ENCODE data around the gene CARMIL1. TPM values are rescaled to one million over a fixed set of nuclear protein-coding genes. Genes with fewer than 3 reads are reported as not detected.
"Not testable (repeated sequence)": the region's sequence is repeated elsewhere in the genome, so short reads cannot be mapped to it uniquely, and the experiment has no call there.

The CARMIL1 gene
- total and polyA plus RNA-seq, 4 experiments from 2014 or later = 0.08 to 3.5 (median 2.4) TPM

DNA sequence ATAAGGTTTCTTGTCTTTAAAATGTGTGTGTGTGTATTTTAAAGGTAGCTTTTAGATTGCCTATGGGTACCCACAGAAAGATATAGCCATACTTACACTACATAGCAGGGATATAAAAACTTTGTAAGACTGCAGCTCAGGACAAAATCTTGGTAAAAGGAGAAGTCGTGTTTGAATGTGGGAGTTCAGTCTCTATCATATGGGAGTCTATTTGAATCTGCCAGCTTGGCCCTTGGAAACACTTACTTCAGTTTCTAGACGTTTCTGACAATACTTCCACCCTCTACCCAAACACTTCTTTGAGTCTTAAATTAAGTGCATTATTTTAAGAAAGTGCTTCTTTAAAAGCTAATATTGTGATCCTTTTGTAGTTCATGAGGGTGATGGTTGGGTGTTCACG lies 155.7 kb downstream of the CARMIL1 start:
- H3K27ac ChIP-seq (ENCODE audit: low read depth, low read length) = no peak overlapping the region
- Mint-ChIP-seq H3K27me3 (peaks cover 0 to 1% of the 10 kb centered on the region in 2 donors), H3K36me3 (no peaks in the 10 kb centered on the region), H3K4me1 (no peaks in the 10 kb centered on the region), H3K9me3 (no peaks in the 10 kb centered on the region), H3K27ac (no peak overlapping the region), H3K4me3 (no peak overlapping the region)
- ChIA-PET POLR2A (ENCODE audit: partially characterized antibody) (no interaction called here), CTCF (ENCODE audit: partially characterized antibody) (interaction anchor here (0.6 to 1.0 kb wide), 2 partner anchors 17 to 55 kb away, joined by 3 read pairs; no protein-coding TSS in a partner anchor)
- intact Hi-C loops (cut with micrococcal nuclease) = loop anchor here (5.0 kb wide), 1 partner anchor 33 kb away; no protein-coding TSS in a partner anchor
- no peaks in the 10 kb centered on the region for H3K4me1 ChIP-seq (ENCODE audit: insufficient read depth, low read length)
- H3K9me3 ChIP-seq (ENCODE audit: control insufficient read depth in 1 of 2, low read length in 2 of 2) = no peaks in the 10 kb centered on the region
- no peaks in the 10 kb centered on the region for H3K36me3 ChIP-seq (ENCODE audit: insufficient read depth, low read length)
- H3K4me3 ChIP-seq (ENCODE audit: low read length in 2 of 2) = no peak overlapping the region
- no peaks in the 10 kb centered on the region for H3K27me3 ChIP-seq (ENCODE audit: insufficient read depth, low read length)
- no peak for DNase-seq

DNA sequence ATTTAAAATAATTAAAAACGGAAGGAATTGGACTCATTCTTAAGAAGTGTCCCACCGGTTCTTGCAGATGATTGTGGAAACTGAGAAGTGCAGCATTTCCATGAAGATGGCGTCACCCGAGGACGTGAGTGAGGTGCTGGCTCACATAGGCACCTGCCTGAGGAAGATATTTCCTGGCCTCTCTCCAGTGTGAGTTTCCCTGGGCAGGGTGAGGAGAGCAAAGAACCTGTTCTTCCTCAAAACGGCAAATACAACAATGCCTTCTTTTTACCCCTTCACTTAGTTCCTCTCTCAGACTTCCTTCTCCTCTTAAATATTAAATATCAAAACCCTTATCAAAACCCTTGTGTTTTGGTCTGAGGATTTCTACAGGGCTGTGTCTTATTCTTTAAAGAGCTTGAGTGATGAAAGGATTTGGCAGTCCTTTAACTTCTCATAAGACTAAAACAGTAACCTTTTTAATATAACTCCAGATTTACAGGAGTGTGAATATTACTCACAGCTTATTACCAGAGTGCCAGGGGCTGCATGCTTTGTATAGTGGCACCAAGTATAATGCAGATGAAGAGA lies 156.3 kb downstream of the CARMIL1 start:
- Mint-ChIP-seq H3K27ac (no peak overlapping the region), H3K9me3 (no peaks in the 10 kb centered on the region), H3K36me3 (no peaks in the 10 kb centered on the region), H3K4me1 (no peaks in the 10 kb centered on the region), H3K4me3 (no peak overlapping the region), H3K27me3 (peaks cover 0 to 1% of the 10 kb centered on the region in 2 donors)
- H3K4me3 ChIP-seq (ENCODE audit: low read length in 2 of 2) = no peak overlapping the region
- H3K36me3 ChIP-seq (ENCODE audit: insufficient read depth, low read length) = no peaks in the 10 kb centered on the region
- no peaks in the 10 kb centered on the region for H3K4me1 ChIP-seq (ENCODE audit: insufficient read depth, low read length)
- H3K27me3 ChIP-seq (ENCODE audit: insufficient read depth, low read length) = no peaks in the 10 kb centered on the region
- no peak overlapping the region for H3K27ac ChIP-seq (ENCODE audit: low read depth, low read length)
- no peak for DNase-seq
- CTCF ChIA-PET (ENCODE audit: partially characterized antibody) = no interaction called here
- POLR2A ChIA-PET (ENCODE audit: partially characterized antibody) = no interaction called here
- H3K9me3 ChIP-seq (ENCODE audit: control insufficient read depth in 1 of 2, low read length in 2 of 2) = no peaks in the 10 kb centered on the region
- intact Hi-C loops (cut with micrococcal nuclease) = loop anchor here (5.0 kb wide), 1 partner anchor 33 kb away; no protein-coding TSS in a partner anchor

DNA sequence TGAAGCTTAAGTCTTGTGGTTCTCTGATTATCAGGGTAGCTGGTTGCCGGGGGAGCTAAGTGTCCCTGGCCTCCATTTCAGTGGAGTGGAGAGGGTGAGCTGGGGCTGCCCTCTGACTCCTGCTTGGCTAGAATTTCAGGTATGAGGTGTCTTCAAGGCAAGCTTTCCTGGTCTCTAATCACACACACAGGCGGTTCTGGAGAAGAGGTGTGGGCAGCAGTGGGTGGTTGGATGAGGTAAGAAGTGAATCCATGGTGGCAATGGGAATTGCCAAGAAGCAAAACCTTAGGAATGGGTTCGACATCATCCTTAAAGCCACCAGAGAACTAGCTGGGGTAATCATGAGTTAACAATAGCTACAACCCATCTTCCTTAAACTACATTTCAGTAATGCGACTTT lies 157.6 kb downstream of the CARMIL1 start:
- ChIA-PET POLR2A (ENCODE audit: partially characterized antibody) (no interaction called here), CTCF (ENCODE audit: partially characterized antibody) (interaction anchor here (0.8 to 1.6 kb wide), 4 partner anchors 10 to 213 kb away, joined by 3 to 5 read pairs (median 4); no protein-coding TSS in a partner anchor)
- no peak for DNase-seq
- H3K9me3 ChIP-seq (ENCODE audit: control insufficient read depth in 1 of 2, low read length in 2 of 2) = no peaks in the 10 kb centered on the region
- no peak overlapping the region for H3K4me3 Mint-ChIP-seq
- no peak overlapping the region for H3K27ac ChIP-seq (ENCODE audit: low read depth, low read length)
- H3K36me3 ChIP-seq (ENCODE audit: insufficient read depth, low read length) = no peaks in the 10 kb centered on the region
- H3K27me3 ChIP-seq (ENCODE audit: insufficient read depth, low read length) = no peaks in the 10 kb centered on the region
- H3K4me3 ChIP-seq (ENCODE audit: low read length in 2 of 2) = no peak overlapping the region
- intact Hi-C loops (cut with micrococcal nuclease) = loop anchor here (5.0 kb wide), 1 partner anchor 34 kb away; no protein-coding TSS in a partner anchor
- H3K9me3 Mint-ChIP-seq = no peaks in the 10 kb centered on the region
- H3K4me1 Mint-ChIP-seq = peaks cover 3 to 6% (median 4%) of the 10 kb centered on the region in 4 donors
- H3K4me1 ChIP-seq (ENCODE audit: insufficient read depth, low read length) = no peaks in the 10 kb centered on the region
- H3K27ac Mint-ChIP-seq = peak overlapping the region in 1 of 7 donors; percentile 30
- H3K36me3 Mint-ChIP-seq = no peaks in the 10 kb centered on the region
- H3K27me3 Mint-ChIP-seq = peaks cover 0 to 1% of the 10 kb centered on the region in 2 donors

DNA sequence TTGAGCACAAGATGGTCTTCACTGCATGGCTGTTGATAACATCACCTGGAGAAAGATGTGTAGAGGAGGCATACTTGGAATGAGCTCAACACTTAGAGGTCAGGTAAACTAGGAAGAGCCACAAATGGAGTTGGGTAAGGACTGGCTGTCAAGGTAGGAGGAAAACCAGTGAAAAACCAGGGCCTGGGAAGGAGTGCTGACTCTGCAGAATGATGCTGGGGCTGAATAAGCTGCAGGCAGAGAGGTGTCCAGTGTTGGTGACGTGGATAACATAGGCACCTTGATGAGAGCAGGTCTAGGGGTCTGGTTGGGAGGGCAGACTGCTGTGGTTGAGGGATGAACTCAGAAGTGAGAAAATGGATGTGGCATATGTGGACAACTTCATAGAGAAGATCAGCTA lies 160.2 kb downstream of the CARMIL1 start:
- intact Hi-C loops (cut with micrococcal nuclease) = loop anchor here (5.0 kb wide), 1 partner anchor 37 kb away; no protein-coding TSS in a partner anchor
- no peak overlapping the region for H3K27ac Mint-ChIP-seq
- H3K9me3 ChIP-seq (ENCODE audit: control insufficient read depth in 1 of 2, low read length in 2 of 2) = no peaks in the 10 kb centered on the region
- H3K9me3 Mint-ChIP-seq = peaks cover 0 to 1% (median 0%) of the 10 kb centered on the region in 8 donors
- H3K27ac ChIP-seq (ENCODE audit: low read depth, low read length) = no peak overlapping the region
- no peak overlapping the region for H3K4me3 ChIP-seq (ENCODE audit: low read length in 2 of 2)
- H3K36me3 ChIP-seq (ENCODE audit: insufficient read depth, low read length) = no peaks in the 10 kb centered on the region
- no peaks in the 10 kb centered on the region for H3K36me3 Mint-ChIP-seq
- H3K4me1 Mint-ChIP-seq = peaks cover 5 to 20% (median 8%) of the 10 kb centered on the region in 4 donors
- no peak overlapping the region for H3K4me3 Mint-ChIP-seq
- DNase-seq = no peak
- ChIA-PET POLR2A (ENCODE audit: partially characterized antibody) (no interaction called here), CTCF (ENCODE audit: partially characterized antibody) (no interaction called here)
- no peaks in the 10 kb centered on the region for H3K27me3 ChIP-seq (ENCODE audit: insufficient read depth, low read length)
- peaks cover 4% of the 10 kb centered on the region for H3K4me1 ChIP-seq (ENCODE audit: insufficient read depth, low read length)
- H3K27me3 Mint-ChIP-seq = no peaks in the 10 kb centered on the region

DNA sequence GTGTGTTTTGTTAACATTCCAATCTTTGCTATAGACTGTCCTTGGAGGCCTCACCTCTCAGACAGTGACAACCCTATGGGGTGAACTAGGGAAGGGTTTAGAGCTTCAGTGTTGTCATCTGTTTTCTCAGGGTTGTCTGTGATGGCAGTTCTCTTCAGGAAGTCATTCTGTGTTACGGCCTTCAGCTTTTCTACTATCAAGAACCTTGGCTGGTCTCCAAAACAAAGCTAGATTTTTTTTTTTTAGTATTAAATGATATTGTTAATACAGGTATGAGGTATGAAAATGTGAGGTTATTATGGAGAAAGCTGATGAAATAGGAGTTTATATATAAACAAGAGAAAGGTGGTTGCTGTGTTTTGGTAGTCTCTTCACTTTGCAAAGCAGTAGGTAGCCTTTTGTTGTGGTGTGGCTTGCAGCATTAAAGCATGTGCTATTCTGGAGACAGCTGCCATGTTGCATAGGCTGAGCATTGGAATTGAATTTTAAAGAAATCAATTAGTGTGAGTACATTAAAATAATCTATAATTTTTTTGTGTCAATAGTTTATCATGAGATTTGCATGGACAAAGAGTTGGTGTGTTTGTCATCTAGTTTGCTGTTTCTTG lies 162.6 kb downstream of the CARMIL1 start:
- ChIA-PET CTCF (ENCODE audit: partially characterized antibody) (interaction anchor here (0.6 to 1.3 kb wide), 3 partner anchors 13 to 176 kb away, joined by 3 read pairs; no protein-coding TSS in a partner anchor), POLR2A (ENCODE audit: partially characterized antibody) (interaction anchor here (0.9 to 1.2 kb wide), 3 partner anchors 37 to 162 kb away, joined by 3 to 9 read pairs (median 5); partner anchors contain the start of gene CARMIL1)
- H3K36me3 Mint-ChIP-seq = peaks cover 0 to 12% of the 10 kb centered on the region in 2 donors
- no peak overlapping the region for H3K4me3 ChIP-seq (ENCODE audit: low read length in 2 of 2)
- intact Hi-C loops (cut with micrococcal nuclease) = no loop called here
- no peaks in the 10 kb centered on the region for H3K9me3 ChIP-seq (ENCODE audit: control insufficient read depth in 1 of 2, low read length in 2 of 2)
- peak overlapping the region in 6 of 7 donors; percentile 20 to 94 (median 83) for H3K27ac Mint-ChIP-seq
- peak overlapping the region in 3 of 8 donors; percentile 48 to 81 (median 64) for H3K4me3 Mint-ChIP-seq
- H3K36me3 ChIP-seq (ENCODE audit: insufficient read depth, low read length) = no peaks in the 10 kb centered on the region
- DNase-seq = peak in 4 of 5 donors; percentile 10 to 34 (median 20)
- H3K27ac ChIP-seq (ENCODE audit: low read depth, low read length) = peak overlapping the region; percentile 21
- H3K9me3 Mint-ChIP-seq = peaks cover 0 to 15% (median 4%) of the 10 kb centered on the region in 8 donors
- no peaks in the 10 kb centered on the region for H3K27me3 ChIP-seq (ENCODE audit: insufficient read depth, low read length)
- H3K27me3 Mint-ChIP-seq = no peaks in the 10 kb centered on the region
- peaks cover 4% of the 10 kb centered on the region for H3K4me1 ChIP-seq (ENCODE audit: insufficient read depth, low read length)
- H3K4me1 Mint-ChIP-seq = peaks cover 5 to 20% (median 9%) of the 10 kb centered on the region in 4 donors

DNA sequence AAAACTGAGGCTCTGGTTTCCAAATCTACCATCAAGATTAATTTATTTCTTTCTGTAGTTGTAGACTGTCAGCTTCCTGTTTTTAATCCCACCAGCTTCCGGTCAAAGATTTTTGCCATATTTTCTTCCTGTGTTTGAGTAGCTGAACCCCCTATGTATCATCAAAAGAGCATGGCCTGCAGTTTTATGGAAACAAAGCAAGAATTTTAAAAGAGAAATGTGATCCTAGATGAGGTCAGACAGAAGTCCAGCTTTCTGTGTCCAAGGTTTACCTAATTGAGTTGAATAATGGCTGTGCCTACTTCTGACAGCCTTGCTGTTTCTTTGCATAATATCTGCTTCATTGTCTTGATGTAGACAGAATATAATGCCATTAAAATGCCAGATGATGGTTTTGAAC lies 163.7 kb downstream of the CARMIL1 start:
- H3K9me3 ChIP-seq (ENCODE audit: control insufficient read depth in 1 of 2, low read length in 2 of 2) = no peaks in the 10 kb centered on the region
- Mint-ChIP-seq H3K9me3 (peaks cover 0 to 15% (median 4%) of the 10 kb centered on the region in 8 donors), H3K4me3 (peak overlapping the region in 1 of 8 donors; percentile 14), H3K36me3 (peaks cover 0 to 12% of the 10 kb centered on the region in 2 donors), H3K27ac (no peak overlapping the region), H3K4me1 (peaks cover 6 to 25% (median 15%) of the 10 kb centered on the region in 4 donors), H3K27me3 (no peaks in the 10 kb centered on the region)
- no peaks in the 10 kb centered on the region for H3K36me3 ChIP-seq (ENCODE audit: insufficient read depth, low read length)
- peaks cover 4% of the 10 kb centered on the region for H3K4me1 ChIP-seq (ENCODE audit: insufficient read depth, low read length)
- ChIA-PET POLR2A (ENCODE audit: partially characterized antibody) (no interaction called here), CTCF (ENCODE audit: partially characterized antibody) (interaction anchor here (1.3 kb wide), 1 partner anchor 14 kb away, joined by 3 read pairs; no protein-coding TSS in a partner anchor)
- intact Hi-C loops (cut with micrococcal nuclease) = no loop called here
- H3K4me3 ChIP-seq (ENCODE audit: low read length in 2 of 2) = no peak overlapping the region
- no peaks in the 10 kb centered on the region for H3K27me3 ChIP-seq (ENCODE audit: insufficient read depth, low read length)
- no peak for DNase-seq
- H3K27ac ChIP-seq (ENCODE audit: low read depth, low read length) = no peak overlapping the region

DNA sequence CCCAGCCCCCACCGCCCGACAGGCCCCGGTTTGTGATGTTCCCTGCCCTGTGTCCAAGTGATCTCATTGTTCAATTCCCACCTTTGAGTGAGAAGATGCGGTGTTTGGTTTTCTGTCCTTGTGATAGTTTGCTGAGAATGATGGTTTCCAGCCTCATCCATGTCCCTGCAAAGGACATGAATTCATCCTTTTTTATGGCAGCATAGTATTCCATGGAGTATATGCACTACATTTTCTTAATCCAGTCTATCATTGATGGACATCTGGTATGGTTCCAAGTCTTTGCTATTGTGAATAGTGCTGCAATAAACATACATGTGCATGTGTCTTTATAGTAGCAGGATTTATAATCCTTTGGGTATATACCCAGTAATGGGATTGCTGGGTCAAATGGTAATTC lies 165.3 kb downstream of the CARMIL1 start:
- H3K4me1 ChIP-seq (ENCODE audit: insufficient read depth, low read length); intact Hi-C loops (cut with micrococcal nuclease); H3K9me3 ChIP-seq (ENCODE audit: control insufficient read depth in 1 of 2, low read length in 2 of 2); H3K27me3 ChIP-seq (ENCODE audit: insufficient read depth, low read length); H3K4me3 Mint-ChIP-seq; H3K4me3 ChIP-seq (ENCODE audit: low read length in 2 of 2); H3K27ac Mint-ChIP-seq; POLR2A ChIA-PET (ENCODE audit: partially characterized antibody); CTCF ChIA-PET (ENCODE audit: partially characterized antibody); H3K27me3 Mint-ChIP-seq; H3K27ac ChIP-seq (ENCODE audit: low read depth, low read length); DNase-seq; H3K36me3 ChIP-seq (ENCODE audit: insufficient read depth, low read length): not testable (repeated sequence)
- Mint-ChIP-seq H3K4me1 (peaks cover 6 to 32% (median 15%) of the 10 kb centered on the region in 4 donors), H3K36me3 (peaks cover 0 to 12% of the 10 kb centered on the region in 2 donors), H3K9me3 (peaks cover 0 to 15% (median 4%) of the 10 kb centered on the region in 8 donors)
